GM12878 (cell line): ENCODE results near the gene PXMP4. TPM values are rescaled to one million over a fixed set of nuclear protein-coding genes. Genes with fewer than 3 reads are reported as not detected.

Experiments used
- ATAC-seq: fragments of 200-7000 bp; cut with Tn5 transposase; 3 replicates; pipeline ENCODE4 v1.9.1; 2020; ENCODE audit warnings: mild to moderate bottlenecking, moderate library complexity
- BruUV-seq: library from RNA; stranded (reverse); fragments of 400-500 nt; replicated peaks from 2 replicates; lab custom pipeline; 2021; lab: Mats Ljungman, UMichigan
- CTCF ChIA-PET: fragments of 300-600 bp; sonication (Branson Sonifier 250); formaldehyde crosslinking; extraction: SDS; loops from one replicate; lab custom pipeline; 2021; ENCODE audit warnings: inconsistent platforms; lab: Yijun Ruan, JAX
- POLR2A ChIA-PET: fragments of 350-600 bp; formaldehyde crosslinking; extraction: SDS; loops from one replicate; lab custom pipeline; 2021; ENCODE audit warnings: inconsistent platforms; lab: Charles Lee
- RAD21 ChIA-PET: fragments of 300-600 bp; sonication (Branson Sonifier 250); formaldehyde crosslinking; loops from one replicate; lab custom pipeline; 2023; ENCODE audit warnings: antibody characterized with exemption; ENCODE audit not compliant: unreplicated experiment; lab: Charles Lee
- SMC1A ChIA-PET: fragments of 300-600 bp; sonication (Branson Sonifier 250); formaldehyde crosslinking; loops from one replicate; lab custom pipeline; 2023; ENCODE audit not compliant: unreplicated experiment, uncharacterized antibody; lab: Charles Lee
- DNase-seq: peaks from one replicate; pipeline ENCODE4 v3.0.0-alpha.2; 2011; ENCODE audit warnings: low read depth, low spot score
- FAIRE-seq: peaks from 3 replicates; lab custom pipeline; 2011; peaks lifted over from hg19 to GRCh38; lab: Jason Lieb, UNC
- H2AFZ ChIP-seq: 2 replicates; pipeline ENCODE4 v1.6.0; 2011; ENCODE audit warnings: low read depth, low read length, control low read depth; ENCODE audit not compliant: control insufficient read depth
- H3K27ac ChIP-seq: 2 replicates; pipeline ENCODE4 v1.5.1; 2011; ENCODE audit warnings: control low read depth; ENCODE audit not compliant: control insufficient read depth, insufficient read depth
- H3K27me3 ChIP-seq, 2 experiments: replicated peaks in 1 of 2; 2 replicates each; pipeline versions ENCODE4 v1.6.0 to v1.6.1; 2011; ENCODE audit warnings: low read length in 1 of 2; ENCODE audit not compliant: control insufficient read depth in 2 of 2, insufficient read depth in 2 of 2
- H3K36me3 ChIP-seq, 2 experiments: 2 replicates each; pipeline ENCODE4 v1.5.1; 2011; ENCODE audit warnings: low read length in 1 of 2; ENCODE audit not compliant: control insufficient read depth in 2 of 2, insufficient read depth in 2 of 2
- H3K4me1 ChIP-seq: 2 replicates; pipeline ENCODE4 v1.6.1; 2011; ENCODE audit warnings: mild to moderate bottlenecking, low read length, moderate library complexity, mixed read lengths; ENCODE audit not compliant: control insufficient read depth, insufficient read depth
- H3K4me2 ChIP-seq: 2 replicates; pipeline ENCODE4 v1.6.0; 2011; ENCODE audit warnings: control low read depth; ENCODE audit not compliant: control insufficient read depth, insufficient read depth
- H3K4me3 ChIP-seq: fragments of 200-600 bp; sonication (generic); 2 replicates; pipeline ENCODE4 v1.5.1; 2016
- H3K79me2 ChIP-seq: 2 replicates; pipeline ENCODE4 v1.6.0; 2011; ENCODE audit warnings: low read length; ENCODE audit not compliant: control insufficient read depth, insufficient read depth
- H3K9ac ChIP-seq: 2 replicates; pipeline ENCODE4 v1.8.0; 2011; ENCODE audit warnings: low read length, control low read depth, mixed read lengths; ENCODE audit not compliant: control insufficient read depth, insufficient read depth
- H3K9me3 ChIP-seq: replicated peaks from 3 replicates; pipeline ENCODE4 v1.5.1; 2011; ENCODE audit warnings: mild to moderate bottlenecking, low read length; ENCODE audit not compliant: control insufficient read depth, insufficient read depth
- H4K20me1 ChIP-seq: 2 replicates; pipeline ENCODE4 v1.6.0; 2011; ENCODE audit not compliant: control insufficient read depth, insufficient read depth
- CBFB ChIP-seq: IDR thresholded peaks from 2 replicates; pipeline ENCODE4 v1.6.1; 2016; ENCODE audit warnings: antibody characterized with exemption, low read depth
- CREB1 ChIP-seq: IDR thresholded peaks from 2 replicates; pipeline ENCODE4 v1.6.1; 2012; ENCODE audit warnings: low read depth, mild to moderate bottlenecking, inconsistent platforms
- EGR1 ChIP-seq, 2 experiments: IDR thresholded peaks; 1 replicate in 1 of 2; 2 replicates in 1 of 2; pipeline ENCODE4 v1.6.1; 2011 to 2012; ENCODE audit warnings: low read depth in 2 of 2, low read length in 2 of 2, borderline replicate concordance in 1 of 2, mild to moderate bottlenecking in 1 of 2, moderate library complexity in 1 of 2
- HDAC6 ChIP-seq: fragments of 200-600 bp; sonication (generic); IDR thresholded peaks from one replicate; pipeline ENCODE4 v1.8.0; 2017; ENCODE audit warnings: antibody characterized with exemption; ENCODE audit not compliant: unreplicated experiment
- MEF2A ChIP-seq: IDR thresholded peaks from 2 replicates; pipeline ENCODE4 v1.6.1; 2011; ENCODE audit warnings: low read depth, mild to moderate bottlenecking, low read length, moderate library complexity; ENCODE audit not compliant: insufficient read depth
- MTA2 ChIP-seq: fragments of 450-650 bp; IDR thresholded peaks from 2 replicates; pipeline ENCODE4 v1.6.1; 2016; ENCODE audit warnings: low read depth, mild to moderate bottlenecking, moderate library complexity
- SIN3A ChIP-seq: IDR thresholded peaks from 2 replicates; pipeline ENCODE4 v1.6.1; 2012; ENCODE audit warnings: low read depth, low read length, improper control_type of control experiment
- TCF7 ChIP-seq: IDR thresholded peaks from 2 replicates; pipeline ENCODE4 v1.6.1; 2014; ENCODE audit warnings: antibody characterized with exemption, borderline replicate concordance
- ZNF217 ChIP-seq: fragments of 450-650 bp; IDR thresholded peaks from 2 replicates; pipeline ENCODE4 v1.6.1; 2017; ENCODE audit warnings: antibody characterized with exemption, mild to moderate bottlenecking
- ZSCAN29 ChIP-seq: fragments of 450-650 bp; IDR thresholded peaks from 2 replicates; pipeline ENCODE4 v1.6.1; 2017; ENCODE audit warnings: mild to moderate bottlenecking, moderate library complexity
- WGBS: methylation state at CpG from one replicate; pipeline ENCODE4 v1.1.6; 2016; ENCODE audit warnings: low lambda C conversion rate; ENCODE audit not compliant: insufficient replicate concordance, insufficient coverage; ENCODE audit errors: missing lambda C conversion rate; 5-methylcytosine and 5-hydroxymethylcytosine counted together
- in situ Hi-C: fragments of 300-500 bp; cut with MboI; formaldehyde crosslinking; loops from 9 replicates; pipeline ENCODE4 v1.14.3; 2018; ENCODE audit warnings: mixed read lengths
- intact Hi-C: fragments of 100-400 bp; cut with micrococcal nuclease; formaldehyde crosslinking; loops from one replicate; pipeline ENCODE4 v1.14.2; 2022; ENCODE audit not compliant: unreplicated experiment
- polyA plus RNA-seq, 11 experiments: library from polyadenylated mRNA; depleted of rRNA in 4 of 11; unstranded in 6 of 11; stranded (reverse) in 5 of 11; fragments of >200 nt; fragmentation: Nextera tagmentation in 4 of 11; fragmentation: Illumina TruSeq in 1 of 11; extraction: Ambion mirVana in 4 of 11; extraction: Trizol in 1 of 11; gene quantifications; 1 replicate in 1 of 11; 2 replicates in 10 of 11; pipeline versions ENCODE4 v1.2.1 to v1.2.3, GENCODE V29; 2011 to 2016; ENCODE audit warnings: inconsistent platforms in 2 of 11, missing spikeins in 2 of 11, low read depth in 1 of 11
- total RNA-seq, 4 experiments: library from RNA; depleted of rRNA in 3 of 4; stranded (reverse); fragments of >200 nt in 3 of 4; fragmentation: Illumina TruSeq in 1 of 4; extraction: Trizol in 1 of 4; gene quantifications; 2 replicates each; pipeline versions ENCODE4 v1.2.1 to v1.2.3, GENCODE V29; 2013 to 2021
- TF ChIP-seq, protein P1 (sequence below): fragments of 450-650 bp; IDR thresholded peaks from 2 replicates; pipeline ENCODE4 v1.6.1; 2017; ENCODE audit warnings: borderline replicate concordance
- TF ChIP-seq, protein P2 (sequence below): fragments of 450-650 bp; IDR thresholded peaks from 2 replicates; pipeline ENCODE4 v1.6.1; 2017; ENCODE audit warnings: low read depth, mild to moderate bottlenecking, moderate library complexity
- TF ChIP-seq, protein P3 (sequence below): fragments of 450-650 bp; IDR thresholded peaks from 2 replicates; pipeline ENCODE4 v1.6.1; 2016; ENCODE audit warnings: mild to moderate bottlenecking, moderate library complexity, borderline replicate concordance

PXMP4 gene
- total and polyA plus RNA-seq, 10 of the 15 experiments (the other 5 are each of a cell fraction or from before 2014, with no cell fraction given): 3.6 to 19.2 (median 8.6) TPM

DNA sequence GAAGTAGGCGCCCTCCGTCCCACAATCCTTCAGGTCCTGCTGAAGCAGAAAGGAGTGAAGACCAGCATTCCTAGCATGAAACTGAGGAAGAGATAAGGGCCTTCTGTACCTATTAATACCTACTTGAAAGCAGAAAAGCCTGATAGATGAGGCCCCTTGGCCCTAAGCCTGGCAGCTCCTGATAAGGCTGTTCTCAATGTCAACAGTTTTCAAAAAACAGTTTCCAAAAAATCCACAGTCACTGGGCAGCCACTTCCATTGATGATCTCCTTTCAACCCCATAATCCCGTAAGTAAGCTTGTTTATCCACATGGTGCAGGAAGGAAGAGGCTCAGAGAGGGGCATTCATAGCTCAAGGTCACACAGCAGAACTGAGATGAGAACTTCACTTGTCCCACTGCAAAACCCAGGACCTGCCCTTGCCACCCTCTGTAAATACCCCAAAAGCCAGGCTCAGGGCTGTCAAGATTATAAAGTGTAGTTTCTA lies 31.1 kb downstream of the PXMP4 start:
- no peak for ATAC-seq
- Histone ChIP-seq H4K20me1 (no peaks in the 10 kb centered on the region), H3K27ac (no peak overlapping the region), H3K4me3 (no peak overlapping the region), H3K9ac (no peak overlapping the region), H3K4me2 (no peak overlapping the region), H3K79me2 (peaks cover 17% of the 10 kb centered on the region), H3K27me3 (no peaks in the 10 kb centered on the region), H3K9me3 (no peaks in the 10 kb centered on the region), H3K36me3 (no peaks in the 10 kb centered on the region), H2AFZ (no peak overlapping the region), H3K4me1 (peaks cover 21% of the 10 kb centered on the region)
- BruUV-seq: no TSS peak
- FAIRE-seq: no peak
- ChIA-PET CTCF (no interaction called here), POLR2A (interaction anchor here (0.6 kb wide), 1 partner anchor 41 kb away, joined by 8 read pairs; no protein-coding TSS in a partner anchor), SMC1A (interaction anchor here (1.2 to 1.5 kb wide), 2 partner anchors 14 to 81 kb away, joined by 3 to 5 read pairs; no protein-coding TSS in a partner anchor), RAD21 (no interaction called here)
- TF ChIP-seq TCF7 (no peak), MEF2A (no peak), CBFB (no peak), SIN3A (no peak), EGR1 (IDR thresholded peaks at IDR 0.05; ENCODE audit: borderline replicate concordance in 1 of 2, low read depth in 2 of 2, low read length in 2 of 2) (no peak), MTA2 (no peak), CREB1 (no peak), ZNF217 (no peak), HDAC6 (no peak), ZSCAN29 (no peak)
- TF ChIP-seq, protein P1, sequence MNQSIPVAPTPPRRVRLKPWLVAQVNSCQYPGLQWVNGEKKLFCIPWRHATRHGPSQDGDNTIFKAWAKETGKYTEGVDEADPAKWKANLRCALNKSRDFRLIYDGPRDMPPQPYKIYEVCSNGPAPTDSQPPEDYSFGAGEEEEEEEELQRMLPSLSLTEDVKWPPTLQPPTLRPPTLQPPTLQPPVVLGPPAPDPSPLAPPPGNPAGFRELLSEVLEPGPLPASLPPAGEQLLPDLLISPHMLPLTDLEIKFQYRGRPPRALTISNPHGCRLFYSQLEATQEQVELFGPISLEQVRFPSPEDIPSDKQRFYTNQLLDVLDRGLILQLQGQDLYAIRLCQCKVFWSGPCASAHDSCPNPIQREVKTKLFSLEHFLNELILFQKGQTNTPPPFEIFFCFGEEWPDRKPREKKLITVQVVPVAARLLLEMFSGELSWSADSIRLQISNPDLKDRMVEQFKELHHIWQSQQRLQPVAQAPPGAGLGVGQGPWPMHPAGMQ: no peak
- TF ChIP-seq, protein P2, sequence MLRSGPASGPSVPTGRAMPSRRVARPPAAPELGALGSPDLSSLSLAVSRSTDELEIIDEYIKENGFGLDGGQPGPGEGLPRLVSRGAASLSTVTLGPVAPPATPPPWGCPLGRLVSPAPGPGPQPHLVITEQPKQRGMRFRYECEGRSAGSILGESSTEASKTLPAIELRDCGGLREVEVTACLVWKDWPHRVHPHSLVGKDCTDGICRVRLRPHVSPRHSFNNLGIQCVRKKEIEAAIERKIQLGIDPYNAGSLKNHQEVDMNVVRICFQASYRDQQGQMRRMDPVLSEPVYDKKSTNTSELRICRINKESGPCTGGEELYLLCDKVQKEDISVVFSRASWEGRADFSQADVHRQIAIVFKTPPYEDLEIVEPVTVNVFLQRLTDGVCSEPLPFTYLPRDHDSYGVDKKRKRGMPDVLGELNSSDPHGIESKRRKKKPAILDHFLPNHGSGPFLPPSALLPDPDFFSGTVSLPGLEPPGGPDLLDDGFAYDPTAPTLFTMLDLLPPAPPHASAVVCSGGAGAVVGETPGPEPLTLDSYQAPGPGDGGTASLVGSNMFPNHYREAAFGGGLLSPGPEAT: no peak
- TF ChIP-seq, protein P3, sequence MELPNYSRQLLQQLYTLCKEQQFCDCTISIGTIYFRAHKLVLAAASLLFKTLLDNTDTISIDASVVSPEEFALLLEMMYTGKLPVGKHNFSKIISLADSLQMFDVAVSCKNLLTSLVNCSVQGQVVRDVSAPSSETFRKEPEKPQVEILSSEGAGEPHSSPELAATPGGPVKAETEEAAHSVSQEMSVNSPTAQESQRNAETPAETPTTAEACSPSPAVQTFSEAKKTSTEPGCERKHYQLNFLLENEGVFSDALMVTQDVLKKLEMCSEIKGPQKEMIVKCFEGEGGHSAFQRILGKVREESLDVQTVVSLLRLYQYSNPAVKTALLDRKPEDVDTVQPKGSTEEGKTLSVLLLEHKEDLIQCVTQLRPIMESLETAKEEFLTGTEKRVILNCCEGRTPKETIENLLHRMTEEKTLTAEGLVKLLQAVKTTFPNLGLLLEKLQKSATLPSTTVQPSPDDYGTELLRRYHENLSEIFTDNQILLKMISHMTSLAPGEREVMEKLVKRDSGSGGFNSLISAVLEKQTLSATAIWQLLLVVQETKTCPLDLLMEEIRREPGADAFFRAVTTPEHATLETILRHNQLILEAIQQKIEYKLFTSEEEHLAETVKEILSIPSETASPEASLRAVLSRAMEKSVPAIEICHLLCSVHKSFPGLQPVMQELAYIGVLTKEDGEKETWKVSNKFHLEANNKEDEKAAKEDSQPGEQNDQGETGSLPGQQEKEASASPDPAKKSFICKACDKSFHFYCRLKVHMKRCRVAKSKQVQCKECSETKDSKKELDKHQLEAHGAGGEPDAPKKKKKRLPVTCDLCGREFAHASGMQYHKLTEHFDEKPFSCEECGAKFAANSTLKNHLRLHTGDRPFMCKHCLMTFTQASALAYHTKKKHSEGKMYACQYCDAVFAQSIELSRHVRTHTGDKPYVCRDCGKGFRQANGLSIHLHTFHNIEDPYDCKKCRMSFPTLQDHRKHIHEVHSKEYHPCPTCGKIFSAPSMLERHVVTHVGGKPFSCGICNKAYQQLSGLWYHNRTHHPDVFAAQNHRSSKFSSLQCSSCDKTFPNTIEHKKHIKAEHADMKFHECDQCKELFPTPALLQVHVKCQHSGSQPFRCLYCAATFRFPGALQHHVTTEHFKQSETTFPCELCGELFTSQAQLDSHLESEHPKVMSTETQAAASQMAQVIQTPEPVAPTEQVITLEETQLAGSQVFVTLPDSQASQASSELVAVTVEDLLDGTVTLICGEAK: no peak
- intact Hi-C loops (loop anchor here (5.0 to 10.0 kb wide), 2 partner anchors 88 to 306 kb away; partner anchors contain the start of gene RALY), in situ Hi-C loops (no loop called here)
- DNase-seq: no peak
- 82% methylated on average over 3 of the region's 3 CpGs for WGBS
